NT2/D1 (cell line): ENCODE measurements around the gene PCP2.

ENCODE experiments used
- YY1 ChIP-seq: IDR thresholded peaks from 2 replicates; pipeline ENCODE4 v1.6.1; 2011; ENCODE audit not compliant: insufficient read length, insufficient read depth
- ZNF274 ChIP-seq: IDR thresholded peaks from 2 replicates; pipeline ENCODE4 v1.6.1; 2011; ENCODE audit warnings: mild to moderate bottlenecking, low read depth, low read length

- TF ChIP-seq YY1 (no peak), ZNF274 (no peak)
These were observed 11.0 kb upstream of the PCP2 start for GRCh38 chr19:7644550-7644877.
